Lung (tissue), 12 donors: Measurements from ENCODE around the gene ITGAV. TPM values are rescaled to one million over a fixed set of nuclear protein-coding genes. Genes with fewer than 3 reads are reported as not detected.

Source experiments
- ATAC-seq: fragments of 200-7000 bp; cut with Tn5 transposase; one replicate; pipeline ENCODE4 v1.9.1; 2020; ENCODE audit warnings: moderate number of reproducible peaks; ENCODE audit not compliant: insufficient read depth, low FRiP score
- DNase-seq, 3 donors: peaks; one replicate each; pipeline ENCODE4 v3.0.0-alpha.2; 2013 to 2017
- H3K27ac ChIP-seq, 2 donors: one replicate each; pipeline ENCODE4 v1.5.1; 2013; ENCODE audit warnings: mild to moderate bottlenecking in 2 of 2, moderate library complexity in 2 of 2, control low read depth in 1 of 2, inconsistent platforms in 1 of 2, low read depth in 1 of 2, low read length in 1 of 2
- H3K27me3 ChIP-seq, 3 donors: one replicate each; pipeline ENCODE4 v1.5.1; 2013; ENCODE audit warnings: low read length in 2 of 3; ENCODE audit not compliant: control insufficient read depth in 3 of 3, insufficient read depth in 3 of 3
- H3K36me3 ChIP-seq, 4 donors: one replicate each; pipeline ENCODE4 v1.5.1; 2013; ENCODE audit warnings: low read length in 4 of 4, mild to moderate bottlenecking in 1 of 4, moderate library complexity in 1 of 4; ENCODE audit not compliant: control insufficient read depth in 4 of 4, insufficient read depth in 4 of 4
- H3K4me1 ChIP-seq, 5 donors: one replicate each; pipeline ENCODE4 v1.5.1; 2013; ENCODE audit warnings: low read length in 5 of 5, mild to moderate bottlenecking in 2 of 5, moderate library complexity in 1 of 5; ENCODE audit not compliant: control insufficient read depth in 5 of 5, insufficient read depth in 5 of 5
- H3K4me3 ChIP-seq: one replicate; pipeline ENCODE4 v1.5.1; 2013; ENCODE audit warnings: mild to moderate bottlenecking, control low read depth, moderate library complexity
- H3K9ac ChIP-seq, 2 donors: one replicate each; pipeline ENCODE4 v1.5.1; 2013; ENCODE audit warnings: low read length in 2 of 2, control low read depth in 1 of 2; ENCODE audit not compliant: insufficient read depth in 1 of 2
- H3K9me3 ChIP-seq, 4 donors: one replicate each; pipeline ENCODE4 v1.5.1; 2013; ENCODE audit warnings: low read length in 3 of 4, mild to moderate bottlenecking in 1 of 4, moderate library complexity in 1 of 4; ENCODE audit not compliant: control insufficient read depth in 4 of 4, insufficient read depth in 3 of 4
- CTCF ChIP-seq: IDR thresholded peaks from 2 replicates; pipeline ENCODE4 v1.5.1; 2012; ENCODE audit warnings: mild to moderate bottlenecking; ENCODE audit errors: control extremely low read depth, extremely low read depth
- WGBS, 2 donors: extraction: QIAGEN DNeasy Blood & Tissue Kit; methylation state at CpG; one replicate each; pipeline ENCODE4 v1.1.7; 2013; 5-methylcytosine and 5-hydroxymethylcytosine counted together
- polyA plus RNA-seq, 2 donors: library from polyadenylated mRNA; stranded (reverse); fragments of 200-250 nt; gene quantifications; one replicate each; pipeline ENCODE4 v1.2.1, GENCODE V29; 2013
- total RNA-seq, 2 donors: library from RNA; depleted of rRNA in 1 of 2; stranded (reverse); fragments of >200 nt in 1 of 2; gene quantifications; one replicate each; pipeline ENCODE4 v1.2.1, GENCODE V29; 2014 to 2021
- donor health status: control.
- donor health status: control.
- donor health status: Bipolar disorder and iron deficiency.
- donor health status: healthy.
- donor health status: DM: yes; HTN: yes; CAD: no.

ITGAV gene
- total and polyA plus RNA-seq, 4 donors: 10.1 to 91.8 (median 43.8) TPM

DNA sequence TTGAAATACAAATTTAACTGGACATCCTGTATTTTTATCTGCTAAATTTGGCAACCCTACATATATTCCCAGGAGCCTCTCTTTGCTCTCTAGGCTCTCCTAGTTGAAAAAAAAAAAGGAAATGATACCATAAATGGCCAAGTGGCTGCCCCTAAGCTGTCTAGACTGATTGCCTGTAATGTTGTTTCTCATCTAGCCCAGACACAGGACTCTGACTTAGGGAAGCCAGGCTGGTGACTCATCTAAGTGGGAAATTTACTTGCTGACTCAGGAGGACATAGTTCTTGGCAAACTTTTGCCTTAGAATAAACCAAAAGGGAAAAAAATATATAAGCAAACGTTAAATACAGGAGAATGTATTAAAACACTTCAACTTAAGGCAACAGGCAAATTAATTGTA, 14.6 kb upstream of the ITGAV start:
- no peak for TF ChIP-seq CTCF
- DNase-seq (peak; percentile 57 to 91 (median 85)), ATAC-seq (peak; percentile 88)
- Histone ChIP-seq H3K4me1 (peaks cover 0 to 9% (median 0%) of the 10 kb centered on the region in 5 donors), H3K27ac (no peak overlapping the region), H3K9me3 (no peaks in the 10 kb centered on the region), H3K27me3 (no peaks in the 10 kb centered on the region), H3K9ac (no peak overlapping the region), H3K4me3 (no peak overlapping the region), H3K36me3 (no peaks in the 10 kb centered on the region)
- WGBS, 2 donors: 2 to 6% methylated on average over 1 of the region's 1 CpG

- H3K27ac ChIP-seq: no peak overlapping the region
- H3K9me3 ChIP-seq: no peaks in the 10 kb centered on the region
- H3K9ac ChIP-seq: no peak overlapping the region
- H3K4me3 ChIP-seq: no peak overlapping the region
- H3K36me3 ChIP-seq: no peaks in the 10 kb centered on the region
- ATAC-seq (no peak), DNase-seq (peak in 2 of 3 donors; percentile 22 to 47)
- H3K4me1 ChIP-seq: peaks cover 0 to 9% (median 0%) of the 10 kb centered on the region in 5 donors
- 66 to 88% methylated on average over 1 of the region's 1 CpG for WGBS, 2 donors
- no peaks in the 10 kb centered on the region for H3K27me3 ChIP-seq
- TF ChIP-seq CTCF: no peak
These were observed 14.0 kb upstream of the ITGAV start for GRCh38 chr2:186575856-186576255.

DNA sequence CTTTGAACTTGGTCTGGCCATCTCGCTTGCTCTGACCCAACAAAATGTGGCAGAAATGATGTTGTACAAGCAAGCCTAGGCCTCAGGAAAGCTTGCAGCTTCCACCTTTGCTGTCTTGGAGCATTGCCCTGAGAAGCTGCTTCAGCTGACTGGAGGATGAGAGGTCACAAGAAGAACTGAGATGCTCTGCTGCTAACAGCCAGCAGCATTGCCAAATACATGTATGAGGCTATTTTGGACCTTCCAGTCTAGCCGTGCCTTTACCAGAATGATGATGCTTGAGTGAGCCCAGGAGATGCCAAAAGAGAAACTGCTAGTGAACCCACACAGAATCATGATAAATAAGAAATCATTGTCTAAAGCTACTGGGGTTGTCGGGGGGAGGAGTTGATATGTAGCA, 13.2 kb upstream of the ITGAV start:
- no peak for TF ChIP-seq CTCF
- 71 to 89% methylated on average over 3 of the region's 3 CpGs for WGBS, 2 donors
- Histone ChIP-seq H3K27me3 (no peaks in the 10 kb centered on the region), H3K9me3 (no peaks in the 10 kb centered on the region), H3K4me1 (peaks cover 0 to 9% (median 0%) of the 10 kb centered on the region in 5 donors), H3K4me3 (no peak overlapping the region), H3K9ac (no peak overlapping the region), H3K36me3 (no peaks in the 10 kb centered on the region), H3K27ac (no peak overlapping the region)
- ATAC-seq: no peak
- no peak for DNase-seq

DNA sequence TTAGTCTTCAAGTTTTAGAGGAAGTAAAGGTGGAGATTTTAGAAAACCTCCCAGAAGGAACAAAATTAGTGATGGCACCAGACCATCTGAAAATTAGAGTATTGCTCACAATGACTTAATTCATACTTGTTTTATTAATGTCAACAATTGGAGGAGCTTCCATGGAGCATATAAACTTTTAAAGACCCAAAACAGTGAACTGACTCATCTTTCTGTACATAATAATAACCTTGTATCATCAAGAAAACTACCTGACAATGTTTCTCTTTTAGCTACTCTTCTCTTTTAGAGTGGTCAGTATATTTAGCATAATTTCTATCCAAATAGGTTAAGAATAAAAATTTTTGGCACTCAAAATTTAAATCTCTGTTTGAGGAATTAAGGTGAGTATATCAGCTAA, 7.2 kb upstream of the ITGAV start:
- Histone ChIP-seq H3K9ac (no peak overlapping the region), H3K36me3 (no peaks in the 10 kb centered on the region), H3K27me3 (no peaks in the 10 kb centered on the region), H3K4me3 (no peak overlapping the region), H3K27ac (no peak overlapping the region), H3K9me3 (no peaks in the 10 kb centered on the region), H3K4me1 (no peaks in the 10 kb centered on the region)
- DNase-seq (no peak), ATAC-seq (no peak)
- no peak for TF ChIP-seq CTCF
